Measurements from ENCODE around the gene EDARADD.

Gene EDARADD

GRCh38 chr1:236524142-236524894 lies 130.2 kb downstream of the EDARADD start:
- H3K4me3 ChIP-seq (ENCODE audit: insufficient read depth, low read depth, low read length), result peak overlapping the region; percentile 72
- H3K9me3 ChIP-seq (ENCODE audit: control insufficient read depth, low read length), result no peaks in the 10 kb centered on the region
- H3K4me1 ChIP-seq (ENCODE audit: control insufficient read depth, insufficient read depth, low read length), result no peaks in the 10 kb centered on the region
- H3K27me3 ChIP-seq (ENCODE audit: control insufficient read depth, insufficient read depth, low read length, poor library complexity, severe bottlenecking), result peaks cover 26% of the 10 kb centered on the region
- 4% methylated on average over 32 of the region's 32 CpGs for WGBS, 2 experiments
- no peak overlapping the region for H3K27ac ChIP-seq (ENCODE audit: insufficient read depth, low read depth, low read length, poor library complexity, severe bottlenecking)
- no peaks in the 10 kb centered on the region for H3K36me3 ChIP-seq (ENCODE audit: control insufficient read depth, insufficient read depth, low read length)

GRCh38 chr1:236524895-236525184 lies 130.8 kb downstream of the EDARADD start:
- no peak overlapping the region for H3K27ac ChIP-seq (ENCODE audit: insufficient read depth, low read depth, low read length, poor library complexity, severe bottlenecking)
- peak overlapping the region; percentile 72 for H3K4me3 ChIP-seq (ENCODE audit: insufficient read depth, low read depth, low read length)
- H3K4me1 ChIP-seq (ENCODE audit: control insufficient read depth, insufficient read depth, low read length), result no peaks in the 10 kb centered on the region
- H3K27me3 ChIP-seq (ENCODE audit: control insufficient read depth, insufficient read depth, low read length, poor library complexity, severe bottlenecking), result peaks cover 26% of the 10 kb centered on the region
- WGBS, 2 experiments, result 82 to 83% methylated on average over 2 of the region's 3 CpGs
- no peaks in the 10 kb centered on the region for H3K9me3 ChIP-seq (ENCODE audit: control insufficient read depth, low read length)
- H3K36me3 ChIP-seq (ENCODE audit: control insufficient read depth, insufficient read depth, low read length), result no peaks in the 10 kb centered on the region

GRCh38 chr1:236526079-236526478 lies 132.0 kb downstream of the EDARADD start:
- H3K9me3 ChIP-seq (ENCODE audit: control insufficient read depth, low read length), result no peaks in the 10 kb centered on the region
- H3K27me3 ChIP-seq (ENCODE audit: control insufficient read depth, insufficient read depth, low read length, poor library complexity, severe bottlenecking), result peaks cover 26% of the 10 kb centered on the region
- H3K36me3 ChIP-seq (ENCODE audit: control insufficient read depth, insufficient read depth, low read length), result no peaks in the 10 kb centered on the region
- no peak overlapping the region for H3K4me3 ChIP-seq (ENCODE audit: insufficient read depth, low read depth, low read length)
- no peak overlapping the region for H3K27ac ChIP-seq (ENCODE audit: insufficient read depth, low read depth, low read length, poor library complexity, severe bottlenecking)
- 94 to 96% methylated on average over 2 to 3 of the region's 3 CpGs for WGBS, 2 experiments
- no peaks in the 10 kb centered on the region for H3K4me1 ChIP-seq (ENCODE audit: control insufficient read depth, insufficient read depth, low read length)

GRCh38 chr1:236530286-236530685 lies 136.2 kb downstream of the EDARADD start:
- Histone ChIP-seq H3K27ac (ENCODE audit: insufficient read depth, low read depth, low read length, poor library complexity, severe bottlenecking) (no peak overlapping the region), H3K9me3 (ENCODE audit: control insufficient read depth, low read length) (no peaks in the 10 kb centered on the region), H3K4me3 (ENCODE audit: insufficient read depth, low read depth, low read length) (no peak overlapping the region), H3K36me3 (ENCODE audit: control insufficient read depth, insufficient read depth, low read length) (no peaks in the 10 kb centered on the region), H3K27me3 (ENCODE audit: control insufficient read depth, insufficient read depth, low read length, poor library complexity, severe bottlenecking) (no peaks in the 10 kb centered on the region), H3K4me1 (ENCODE audit: control insufficient read depth, insufficient read depth, low read length) (no peaks in the 10 kb centered on the region)
- WGBS, 2 experiments, result 89 to 94% methylated on average over 1 of the region's 1 CpG

GRCh38 chr1:236530959-236531358 lies 136.9 kb downstream of the EDARADD start:
- 96 to 97% methylated on average over 3 to 5 of the region's 5 CpGs for whole genome bisulfite sequencing, 2 experiments
- H3K27me3 ChIP-seq (ENCODE audit: control insufficient read depth, insufficient read depth, low read length, poor library complexity, severe bottlenecking), result no peaks in the 10 kb centered on the region

GRCh38 chr1:236532850-236533249 lies 138.8 kb downstream of the EDARADD start:
- H3K27ac ChIP-seq (ENCODE audit: insufficient read depth, low read depth, low read length, poor library complexity, severe bottlenecking), result no peak overlapping the region
- 90 to 93% methylated on average over 4 of the region's 4 CpGs for WGBS, 2 experiments
- no peaks in the 10 kb centered on the region for H3K27me3 ChIP-seq (ENCODE audit: control insufficient read depth, insufficient read depth, low read length, poor library complexity, severe bottlenecking)
- no peaks in the 10 kb centered on the region for H3K4me1 ChIP-seq (ENCODE audit: control insufficient read depth, insufficient read depth, low read length)
- no peak overlapping the region for H3K4me3 ChIP-seq (ENCODE audit: insufficient read depth, low read depth, low read length)
- H3K36me3 ChIP-seq (ENCODE audit: control insufficient read depth, insufficient read depth, low read length), result no peaks in the 10 kb centered on the region
- H3K9me3 ChIP-seq (ENCODE audit: control insufficient read depth, low read length), result no peaks in the 10 kb centered on the region

More at GRCh38 chr1:236530959-236531358, 136.9 kb downstream of the EDARADD start:
- H3K27ac ChIP-seq (ENCODE audit: insufficient read depth, low read depth, low read length, poor library complexity, severe bottlenecking), result no peak overlapping the region
- no peaks in the 10 kb centered on the region for H3K9me3 ChIP-seq (ENCODE audit: control insufficient read depth, low read length)
- H3K4me3 ChIP-seq (ENCODE audit: insufficient read depth, low read depth, low read length), result no peak overlapping the region
- no peaks in the 10 kb centered on the region for H3K4me1 ChIP-seq (ENCODE audit: control insufficient read depth, insufficient read depth, low read length)
- H3K36me3 ChIP-seq (ENCODE audit: control insufficient read depth, insufficient read depth, low read length), result no peaks in the 10 kb centered on the region

GRCh38 chr1:236534151-236534651 lies 140.1 kb downstream of the EDARADD start:
- H3K9me3 ChIP-seq (ENCODE audit: control insufficient read depth, low read length), result no peaks in the 10 kb centered on the region
- no peaks in the 10 kb centered on the region for H3K27me3 ChIP-seq (ENCODE audit: control insufficient read depth, insufficient read depth, low read length, poor library complexity, severe bottlenecking)
- H3K36me3 ChIP-seq (ENCODE audit: control insufficient read depth, insufficient read depth, low read length), result no peaks in the 10 kb centered on the region
- no peak overlapping the region for H3K27ac ChIP-seq (ENCODE audit: insufficient read depth, low read depth, low read length, poor library complexity, severe bottlenecking)
- 90 to 91% methylated on average over 4 of the region's 4 CpGs for WGBS, 2 experiments
- H3K4me1 ChIP-seq (ENCODE audit: control insufficient read depth, insufficient read depth, low read length), result no peaks in the 10 kb centered on the region
- no peak overlapping the region for H3K4me3 ChIP-seq (ENCODE audit: insufficient read depth, low read depth, low read length)

Data from ectodermal cell (in vitro differentiated cells).